Measurements from ENCODE around the gene NEB. TPM values are rescaled to one million over a fixed set of nuclear protein-coding genes. Genes with fewer than 3 reads are reported as not detected.

Gene NEB
- total and polyA plus RNA-seq, 2 donors (not counting 1 experiment from before 2014, with no cell fraction given) = 3.6 to 4.6 TPM

- ATAC-seq (ENCODE audit: low read depth) (no peak), DNase-seq (no peak)
- Histone ChIP-seq H3K4me2 (replicated peaks; ENCODE audit: low read depth, low read length, poor library complexity, severe bottlenecking) (no peak overlapping the region), H3K36me3 (replicated peaks in 1 of 2; ENCODE audit: control extremely low read depth in 1 of 2, control insufficient read depth in 1 of 2, extremely low read depth in 1 of 2, insufficient read depth in 2 of 2, low read length in 1 of 2) (peaks cover 0 to 18% of the 10 kb centered on the region in 2 experiments), H3K9me3 (ENCODE audit: control extremely low read depth in 1 of 3, control insufficient read depth in 2 of 3, insufficient read depth in 1 of 3, low read length in 2 of 3) (peaks cover 0 to 3% (median 2%) of the 10 kb centered on the region in 3 donors), H3K27ac (ENCODE audit: low read length in 2 of 2) (no peak overlapping the region), H3K9ac (ENCODE audit: low read length) (no peak overlapping the region), H3K4me1 (ENCODE audit: control insufficient read depth in 2 of 2, insufficient read depth in 2 of 2, low read length in 2 of 2) (no peaks in the 10 kb centered on the region), H2AFZ (ENCODE audit: insufficient read depth, low read depth, low read length, poor library complexity, severe bottlenecking) (no peak overlapping the region), H3K27me3 (replicated peaks in 1 of 4; ENCODE audit: control extremely low read depth in 1 of 4, control insufficient read depth in 3 of 4, insufficient read depth in 4 of 4, low read length in 3 of 4) (no peaks in the 10 kb centered on the region), H4K20me1 (ENCODE audit: control insufficient read depth, insufficient read depth, low read length, poor library complexity, severe bottlenecking) (no peaks in the 10 kb centered on the region), H3K79me2 (ENCODE audit: control insufficient read depth, insufficient read depth, low read length) (no peaks in the 10 kb centered on the region), H3K4me3 (ENCODE audit: control extremely low read depth in 1 of 5, extremely low read depth in 1 of 5, insufficient read depth in 1 of 5, low read depth in 2 of 5, low read length in 4 of 5) (no peak overlapping the region)
- peaks cover 6% of the 10 kb centered on the region for H3K4me1 Mint-ChIP-seq
- 95% methylated on average over 4 of the region's 4 CpGs for WGBS (ENCODE audit: insufficient coverage)
- no peak overlapping the region for H3K27ac Mint-ChIP-seq
- H3K27me3 Mint-ChIP-seq = no peaks in the 10 kb centered on the region
- H3K9me3 Mint-ChIP-seq (ENCODE audit: insufficient read depth) = no peaks in the 10 kb centered on the region
- intact Hi-C loops (cut with micrococcal nuclease) = no loop called here
- ChIA-PET POLR2A (no interaction called here), CTCF (no interaction called here)
- H3K4me3 Mint-ChIP-seq = no peak overlapping the region
- TF ChIP-seq EZH2 (IDR thresholded peaks at IDR 0.05; ENCODE audit: borderline replicate concordance, insufficient read depth, low read depth, low read length, poor library complexity, severe bottlenecking) = no peak
- TF ChIP-seq CTCF (IDR thresholded peaks at IDR 0.05) = no peak
Measured at GRCh38 chr2:151484100-151484499, 250.2 kb downstream of the NEB start.

GRCh38 chr2:151483546-151483945, 250.7 kb downstream of the NEB start:
- intact Hi-C loops (cut with micrococcal nuclease) = no loop called here
- Histone ChIP-seq H3K4me3 (ENCODE audit: control extremely low read depth in 1 of 5, extremely low read depth in 1 of 5, insufficient read depth in 1 of 5, low read depth in 2 of 5, low read length in 4 of 5) (no peak overlapping the region), H3K9me3 (ENCODE audit: control extremely low read depth in 1 of 3, control insufficient read depth in 2 of 3, insufficient read depth in 1 of 3, low read length in 2 of 3) (peaks cover 0 to 3% (median 2%) of the 10 kb centered on the region in 3 donors), H3K27me3 (replicated peaks in 1 of 4; ENCODE audit: control extremely low read depth in 1 of 4, control insufficient read depth in 3 of 4, insufficient read depth in 4 of 4, low read length in 3 of 4) (no peaks in the 10 kb centered on the region), H2AFZ (ENCODE audit: insufficient read depth, low read depth, low read length, poor library complexity, severe bottlenecking) (no peak overlapping the region), H3K4me2 (replicated peaks; ENCODE audit: low read depth, low read length, poor library complexity, severe bottlenecking) (no peak overlapping the region), H3K4me1 (ENCODE audit: control insufficient read depth in 2 of 2, insufficient read depth in 2 of 2, low read length in 2 of 2) (no peaks in the 10 kb centered on the region), H4K20me1 (ENCODE audit: control insufficient read depth, insufficient read depth, low read length, poor library complexity, severe bottlenecking) (no peaks in the 10 kb centered on the region), H3K79me2 (ENCODE audit: control insufficient read depth, insufficient read depth, low read length) (no peaks in the 10 kb centered on the region), H3K27ac (ENCODE audit: low read length in 2 of 2) (no peak overlapping the region), H3K36me3 (replicated peaks in 1 of 2; ENCODE audit: control extremely low read depth in 1 of 2, control insufficient read depth in 1 of 2, extremely low read depth in 1 of 2, insufficient read depth in 2 of 2, low read length in 1 of 2) (peaks cover 0 to 18% of the 10 kb centered on the region in 2 experiments), H3K9ac (ENCODE audit: low read length) (no peak overlapping the region)
- no peak overlapping the region for H3K4me3 Mint-ChIP-seq
- peaks cover 6% of the 10 kb centered on the region for H3K4me1 Mint-ChIP-seq
- H3K9me3 Mint-ChIP-seq (ENCODE audit: insufficient read depth) = no peaks in the 10 kb centered on the region
- 100% methylated on average over 3 of the region's 6 CpGs for WGBS (ENCODE audit: insufficient coverage)
- ATAC-seq (ENCODE audit: low read depth) = no peak
- no peaks in the 10 kb centered on the region for H3K27me3 Mint-ChIP-seq
- ChIA-PET CTCF (no interaction called here), POLR2A (no interaction called here)
- no peak overlapping the region for H3K27ac Mint-ChIP-seq
- no peak for DNase-seq
- no peak for TF ChIP-seq CTCF (IDR thresholded peaks at IDR 0.05)
- TF ChIP-seq EZH2 (IDR thresholded peaks at IDR 0.05; ENCODE audit: borderline replicate concordance, insufficient read depth, low read depth, low read length, poor library complexity, severe bottlenecking) = no peak
